ENCODE measurements around the gene TBL1X.

The TBL1X gene

GRCh38 chrX:9677098-9677739 lies 212.4 kb downstream of the TBL1X start:
- DNase-seq: peak; percentile 27

- no peak for DNase-seq
Observed at GRCh38 chrX:9678215-9678965, 213.5 kb downstream of the TBL1X start.

- no peak for DNase-seq
Observed at GRCh38 chrX:9681011-9681410, 216.2 kb downstream of the TBL1X start.

GRCh38 chrX:9681422-9681821 lies 216.6 kb downstream of the TBL1X start:
- no peak for DNase-seq

GRCh38 chrX:9682456-9682855 lies 217.6 kb downstream of the TBL1X start:
- no peak for DNase-seq

- no peak for DNase-seq
Observed at GRCh38 chrX:9682861-9683260, 218.0 kb downstream of the TBL1X start.

- no peak for DNase-seq
Observed at GRCh38 chrX:9683350-9683749, 218.5 kb downstream of the TBL1X start.

- no peak for DNase-seq
Observed at GRCh38 chrX:9687899-9688298, 223.0 kb downstream of the TBL1X start.

GRCh38 chrX:9688833-9689232 lies 224.0 kb downstream of the TBL1X start:
- no peak for DNase-seq

- DNase-seq: no peak
Observed at GRCh38 chrX:9690046-9690445, 225.2 kb downstream of the TBL1X start.

- DNase-seq: no peak
Observed at GRCh38 chrX:9693307-9694001, 228.6 kb downstream of the TBL1X start.

- DNase-seq: no peak
Observed at GRCh38 chrX:9698576-9698975, 233.7 kb downstream of the TBL1X start.

GRCh38 chrX:9700555-9700954 lies 235.7 kb downstream of the TBL1X start:
- no peak for DNase-seq

GRCh38 chrX:9701790-9702189 lies 236.9 kb downstream of the TBL1X start:
- DNase-seq: no peak

- DNase-seq: no peak
Observed at GRCh38 chrX:9703406-9703805, 238.5 kb downstream of the TBL1X start.

GRCh38 chrX:9704876-9705465 lies 240.1 kb downstream of the TBL1X start:
- DNase-seq: no peak

GRCh38 chrX:9706421-9706820 lies 241.6 kb downstream of the TBL1X start:
- no peak for DNase-seq

- DNase-seq: no peak
Observed at GRCh38 chrX:9707306-9708033, 242.6 kb downstream of the TBL1X start.

GRCh38 chrX:9708086-9708485 lies 243.2 kb downstream of the TBL1X start:
- no peak for DNase-seq

- DNase-seq: peak; percentile 80
Observed at GRCh38 chrX:9708923-9709553, 244.2 kb downstream of the TBL1X start.

GRCh38 chrX:9710332-9710731 lies 245.5 kb downstream of the TBL1X start:
- DNase-seq: no peak

GRCh38 chrX:9717376-9717775 lies 252.5 kb downstream of the TBL1X start:
- DNase-seq: no peak
